Naive thymus-derived CD8-positive, alpha-beta T cell (primary cell): Measurements from ENCODE around the gene DMTF1. TPM values are rescaled to one million over a fixed set of nuclear protein-coding genes. Genes with fewer than 3 reads are reported as not detected.

Source experiments
- ATAC-seq, 2 donors: fragments of 150-1000 bp; cut with Tn5 transposase in 1 of 2; sonication (Bioruptor Pico), chemical (Tn5 transposase) in 1 of 2; 1 replicate in 1 of 2; 2 replicates in 1 of 2; pipeline ENCODE4 v1.10.0; 2021; ENCODE audit warnings: mild to moderate bottlenecking in 2 of 2, moderate library complexity in 2 of 2
- POLR2A ChIA-PET: fragments of 350-600 bp; sonication (Branson Sonifier 250); formaldehyde crosslinking; loops from one replicate; lab custom pipeline; 2021; ENCODE audit warnings: antibody characterized with exemption; lab: Charles Lee
- DNase-seq, 10 donors: peaks; one replicate each; pipeline versions ENCODE4 v3.0.0 to v3.0.0-alpha.2; 2020 to 2022
- H3K27ac Mint-ChIP-seq, 10 donors: one replicate each; pipeline ENCODE4 v1.8.0; 2020 to 2022; ENCODE audit warnings: mild to moderate bottlenecking in 10 of 10, mixed read lengths in 10 of 10, moderate library complexity in 4 of 10, inconsistent platforms in 1 of 10
- H3K27me3 Mint-ChIP-seq, 5 donors: one replicate each; pipeline ENCODE4 v1.8.0; 2021 to 2022; ENCODE audit warnings: mixed read lengths in 5 of 5
- H3K36me3 Mint-ChIP-seq, 3 donors: one replicate each; pipeline ENCODE4 v1.8.0; 2020 to 2022; ENCODE audit warnings: mixed read lengths in 3 of 3, mild to moderate bottlenecking in 2 of 3, inconsistent platforms in 1 of 3
- H3K4me1 Mint-ChIP-seq, 4 donors: one replicate each; pipeline ENCODE4 v1.8.0; 2021 to 2022; ENCODE audit warnings: mixed read lengths in 4 of 4
- H3K4me3 Mint-ChIP-seq, 10 donors: one replicate each; pipeline ENCODE4 v1.8.0; 2020 to 2022; ENCODE audit warnings: mild to moderate bottlenecking in 10 of 10, mixed read lengths in 10 of 10, moderate library complexity in 6 of 10, inconsistent platforms in 1 of 10
- H3K9me3 Mint-ChIP-seq, 9 donors: one replicate each; pipeline ENCODE4 v1.8.0; 2020 to 2022; ENCODE audit warnings: mixed read lengths in 9 of 9, mild to moderate bottlenecking in 3 of 9, inconsistent platforms in 1 of 9, moderate library complexity in 1 of 9
- polyA plus RNA-seq, 3 donors: library from polyadenylated mRNA; unstranded; fragments of 300-500 nt; fragmentation: Illumina TruSeq; gene quantifications; one replicate each; pipeline ENCODE4 v1.2.3, GENCODE V29; 2021
- total RNA-seq, 8 experiments: library from RNA in 2 of 8; stranded (reverse) in 2 of 8; gene quantifications; one replicate each; pipeline ENCODE4 v1.2.3 and lab custom pipeline; 2021 to 2026

The DMTF1 gene
- total and polyA plus RNA-seq, 5 experiments from 2014 or later: 22.2 to 181 (median 33.5) TPM

- peaks cover 0 to 7% (median 0%) of the 10 kb centered on the region in 3 donors for H3K36me3 Mint-ChIP-seq
- DNase-seq (peak in 9 of 10 donors; percentile 25 to 86 (median 67)), ATAC-seq (peak; percentile 43 to 60)
- peak overlapping the region; percentile 98 to 99 (median 99) for H3K27ac Mint-ChIP-seq
- H3K27me3 Mint-ChIP-seq: no peaks in the 10 kb centered on the region
- H3K4me3 Mint-ChIP-seq: peak overlapping the region; percentile 96 to 100 (median 99)
- H3K4me1 Mint-ChIP-seq: peaks cover 43 to 79% (median 68%) of the 10 kb centered on the region in 4 donors
- POLR2A ChIA-PET: interaction anchor here (0.6 to 7.5 kb wide), 10 partner anchors 9 to 64 kb away, joined by 3 to 136 read pairs (median 5); partner anchors contain the start of gene DMTF1
- no peaks in the 10 kb centered on the region for H3K9me3 Mint-ChIP-seq
These were observed 64.7 kb downstream of the DMTF1 start for GRCh38 chr7:87216701-87217508.

- Mint-ChIP-seq H3K9me3 (no peaks in the 10 kb centered on the region), H3K4me1 (peaks cover 34 to 67% (median 56%) of the 10 kb centered on the region in 4 donors), H3K27me3 (no peaks in the 10 kb centered on the region), H3K36me3 (peaks cover 0 to 7% (median 0%) of the 10 kb centered on the region in 3 donors), H3K27ac (peak overlapping the region; percentile 98 to 99 (median 99)), H3K4me3 (peak overlapping the region; percentile 96 to 100 (median 99))
- DNase-seq (peak in 1 of 10 donors; percentile 32), ATAC-seq (no peak)
- POLR2A ChIA-PET: interaction anchor here (1.0 to 7.5 kb wide), 11 partner anchors 10 to 410 kb away, joined by 3 to 136 read pairs (median 10); partner anchors contain the start of genes DMTF1, ELAPOR2 and RUNDC3B
These were observed 65.9 kb downstream of the DMTF1 start for GRCh38 chr7:87217983-87218653.

GRCh38 chr7:87218796-87219544 lies 66.7 kb downstream of the DMTF1 start:
- no peaks in the 10 kb centered on the region for H3K27me3 Mint-ChIP-seq
- no peaks in the 10 kb centered on the region for H3K9me3 Mint-ChIP-seq
- DNase-seq: peak; percentile 20 to 69 (median 54)
- peak overlapping the region; percentile 96 to 100 (median 99) for H3K4me3 Mint-ChIP-seq
- ATAC-seq: peak; percentile 7 to 10
- peaks cover 0 to 6% (median 0%) of the 10 kb centered on the region in 3 donors for H3K36me3 Mint-ChIP-seq
- H3K27ac Mint-ChIP-seq: peak overlapping the region; percentile 98 to 99 (median 99)
- POLR2A ChIA-PET: interaction anchor here (0.8 to 7.5 kb wide), 22 partner anchors 7 to 658 kb away, joined by 3 to 136 read pairs (median 6); partner anchors contain the start of genes DBF4, DMTF1, ELAPOR2 and RUNDC3B
- peaks cover 29 to 58% (median 47%) of the 10 kb centered on the region in 4 donors for H3K4me1 Mint-ChIP-seq

GRCh38 chr7:87219545-87220025 lies 67.3 kb downstream of the DMTF1 start, which contains the start of gene TMEM243:
TSS of gene TMEM243 (minus strand) at chr7:87219732. CDS start at chr7:87219503, 229 bp downstream.
- peak; percentile 82 to 92 (median 88) for DNase-seq
- H3K27me3 Mint-ChIP-seq: peaks cover 0 to 2% (median 0%) of the 10 kb centered on the region in 5 donors
- peak within 1 kb of the TSS; percentile 96 to 100 (median 99) for H3K4me3 Mint-ChIP-seq
- H3K4me1 Mint-ChIP-seq: peaks cover 26 to 52% (median 41%) of the 10 kb centered on the region in 4 donors
- H3K36me3 Mint-ChIP-seq: peaks cover 0 to 3% (median 0%) of the 10 kb centered on the region in 3 donors
- POLR2A ChIA-PET: interaction anchor here (0.8 to 7.5 kb wide), 22 partner anchors 8 to 657 kb away, joined by 3 to 136 read pairs (median 6); partner anchors contain the start of genes DBF4, DMTF1 and ELAPOR2
- H3K9me3 Mint-ChIP-seq: no peaks in the 10 kb centered on the region
- peak within 1 kb of the TSS; percentile 98 to 99 (median 99) for H3K27ac Mint-ChIP-seq
- ATAC-seq: peak; percentile 63 to 67

GRCh38 chr7:87220026-87220733 lies 67.9 kb downstream of the DMTF1 start:
- DNase-seq (peak; percentile 75 to 88 (median 84)), ATAC-seq (peak; percentile 56 to 59)
- Mint-ChIP-seq H3K36me3 (no peaks in the 10 kb centered on the region), H3K27me3 (peaks cover 0 to 2% (median 0%) of the 10 kb centered on the region in 5 donors), H3K4me1 (peaks cover 26 to 46% (median 37%) of the 10 kb centered on the region in 4 donors), H3K9me3 (no peaks in the 10 kb centered on the region), H3K27ac (peak overlapping the region; percentile 98 to 99 (median 99)), H3K4me3 (peak overlapping the region; percentile 96 to 100 (median 99))
- POLR2A ChIA-PET: interaction anchor here (0.6 to 7.5 kb wide), 23 partner anchors 8 to 656 kb away, joined by 3 to 136 read pairs (median 6); partner anchors contain the start of genes DBF4, DMTF1 and ELAPOR2

GRCh38 chr7:87220734-87221215 lies 68.5 kb downstream of the DMTF1 start:
- no peak for ATAC-seq
- peaks cover 0 to 2% (median 0%) of the 10 kb centered on the region in 5 donors for H3K27me3 Mint-ChIP-seq
- no peaks in the 10 kb centered on the region for H3K9me3 Mint-ChIP-seq
- H3K4me1 Mint-ChIP-seq: peaks cover 26 to 43% (median 35%) of the 10 kb centered on the region in 4 donors
- peak overlapping the region; percentile 89 to 100 (median 98) for H3K4me3 Mint-ChIP-seq
- H3K27ac Mint-ChIP-seq: peak overlapping the region; percentile 72 to 99 (median 99)
- POLR2A ChIA-PET: interaction anchor here (0.6 to 7.5 kb wide), 13 partner anchors 9 to 161 kb away, joined by 3 to 136 read pairs (median 8); partner anchors contain the start of genes DMTF1 and ELAPOR2
- no peak for DNase-seq
- no peaks in the 10 kb centered on the region for H3K36me3 Mint-ChIP-seq

- peaks cover 18 to 31% (median 20%) of the 10 kb centered on the region in 4 donors for H3K4me1 Mint-ChIP-seq
- ATAC-seq (no peak), DNase-seq (no peak)
- H3K4me3 Mint-ChIP-seq: no peak overlapping the region
- H3K9me3 Mint-ChIP-seq: no peaks in the 10 kb centered on the region
- no peak overlapping the region for H3K27ac Mint-ChIP-seq
- H3K27me3 Mint-ChIP-seq: peaks cover 0 to 2% (median 0%) of the 10 kb centered on the region in 5 donors
- H3K36me3 Mint-ChIP-seq: no peaks in the 10 kb centered on the region
- POLR2A ChIA-PET: no interaction called here
These were observed 71.4 kb downstream of the DMTF1 start for GRCh38 chr7:87223666-87224065.

- peaks cover 9 to 17% (median 15%) of the 10 kb centered on the region in 4 donors for H3K4me1 Mint-ChIP-seq
- no peaks in the 10 kb centered on the region for H3K36me3 Mint-ChIP-seq
- POLR2A ChIA-PET: no interaction called here
- no peak for DNase-seq
- peak; percentile 46 to 47 for ATAC-seq
- peak overlapping the region in 2 of 10 donors; percentile 5 to 18 for H3K27ac Mint-ChIP-seq
- H3K27me3 Mint-ChIP-seq: peaks cover 0 to 2% (median 0%) of the 10 kb centered on the region in 5 donors
- H3K9me3 Mint-ChIP-seq: no peaks in the 10 kb centered on the region
- H3K4me3 Mint-ChIP-seq: no peak overlapping the region
These were observed 73.4 kb downstream of the DMTF1 start for GRCh38 chr7:87225696-87226095.

- ATAC-seq: no peak
- POLR2A ChIA-PET: no interaction called here
- no peak overlapping the region for H3K4me3 Mint-ChIP-seq
These were observed 74.2 kb downstream of the DMTF1 start for GRCh38 chr7:87226495-87226894.

GRCh38 chr7:87231258-87231657 lies 79.0 kb downstream of the DMTF1 start:
- H3K9me3 Mint-ChIP-seq: no peaks in the 10 kb centered on the region
- DNase-seq (no peak), ATAC-seq (no peak)
- no peak overlapping the region for H3K27ac Mint-ChIP-seq
- peaks cover 4 to 6% (median 5%) of the 10 kb centered on the region in 4 donors for H3K4me1 Mint-ChIP-seq
- POLR2A ChIA-PET: interaction anchor here (1.1 kb wide), 1 partner anchor 12 kb away, joined by 5 read pairs; the partner anchor contains the start of gene TMEM243
- H3K27me3 Mint-ChIP-seq: no peaks in the 10 kb centered on the region
- H3K4me3 Mint-ChIP-seq: no peak overlapping the region
- H3K36me3 Mint-ChIP-seq: no peaks in the 10 kb centered on the region

More at GRCh38 chr7:87226495-87226894, 74.2 kb downstream of the DMTF1 start:
- H3K36me3 Mint-ChIP-seq: no peaks in the 10 kb centered on the region
- peaks cover 5 to 13% (median 9%) of the 10 kb centered on the region in 4 donors for H3K4me1 Mint-ChIP-seq
- H3K27me3 Mint-ChIP-seq: peaks cover 0 to 2% (median 0%) of the 10 kb centered on the region in 5 donors
- H3K9me3 Mint-ChIP-seq: no peaks in the 10 kb centered on the region
- peak overlapping the region in 5 of 10 donors; percentile 5 to 75 (median 61) for H3K27ac Mint-ChIP-seq
- no peak for DNase-seq
